ENCODE data around the gene KCTD7. TPM values are rescaled to one million over a fixed set of nuclear protein-coding genes. Genes with fewer than 3 reads are reported as not detected.
"Not testable (repeated sequence)": the region's sequence is repeated elsewhere in the genome, so short reads cannot be mapped to it uniquely, and the experiment has no call there.

The KCTD7 gene
- total and polyA plus RNA-seq, 2 of the 4 experiments (the other 2 are of a cell fraction), result 6.1 to 12.8 TPM

DNA sequence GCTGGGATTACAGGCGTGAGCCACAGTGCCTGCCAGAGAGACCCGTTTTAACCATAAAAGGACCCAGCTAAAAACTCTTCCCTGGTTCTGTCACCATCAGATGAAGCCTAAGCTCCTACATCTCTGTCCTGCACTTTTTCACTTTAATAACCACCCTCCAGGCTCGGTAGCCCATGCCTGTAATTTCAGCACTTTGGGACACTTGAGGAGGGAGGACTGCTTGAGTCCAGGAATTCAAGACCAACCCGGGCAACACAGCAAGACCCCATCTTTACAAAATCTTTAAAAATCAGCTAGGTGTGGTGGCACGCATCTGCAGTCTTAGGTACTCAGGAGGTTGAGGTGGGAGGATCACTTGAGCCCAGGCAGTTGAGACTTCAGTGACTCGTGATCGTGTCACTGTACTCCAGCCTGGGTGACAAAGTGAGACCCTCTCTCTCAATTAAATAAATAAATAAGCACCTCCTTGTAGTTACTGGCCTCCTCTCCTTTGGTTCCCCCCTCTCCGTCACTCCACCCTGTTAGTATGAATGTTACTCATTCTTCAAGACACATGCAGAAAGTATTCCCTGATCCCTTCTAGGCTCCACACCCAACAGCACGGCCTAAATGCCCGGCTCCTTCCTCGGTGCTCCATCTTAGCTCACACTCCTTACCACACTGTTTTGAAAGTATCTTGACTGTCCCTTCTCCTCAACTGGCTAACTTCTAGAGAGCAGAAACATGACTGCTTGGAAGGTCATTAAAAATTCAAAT, 38.2 kb upstream of the KCTD7 start:
- Histone ChIP-seq H3K9me1 (ENCODE audit: insufficient read depth, low read length) (peaks cover 23% of the 10 kb centered on the region), H4K91ac (ENCODE audit: insufficient read depth, low read depth, low read length) (0 out of 2 replicates have a peak overlapping the region, but pooled peaks have one; percentile 13), H2BK120ac (ENCODE audit: low read depth, low read length) (0 out of 2 replicates have a peak overlapping the region, but pooled peaks have one; percentile 5), H3K9ac (ENCODE audit: low read depth, low read length) (peak overlapping the region; percentile 89), H4K8ac (ENCODE audit: low read depth in 2 of 2, low read length in 2 of 2) (peak overlapping the region in 1 of 2 experiments; percentile 24; a peak in 1 of 4 replicates), H2BK5ac (ENCODE audit: low read depth, low read length, poor library complexity, severe bottlenecking) (peak overlapping the region; percentile 89), H3K4me3 (ENCODE audit: insufficient read depth, low read depth, low read length) (peak overlapping the region; percentile 27), H3K4me2 (ENCODE audit: low read depth, low read length) (peak overlapping the region; percentile 80), H3K14ac (replicated peaks; ENCODE audit: low read depth, low read length) (peak overlapping the region; percentile 39), H2AK5ac (ENCODE audit: low read depth, low read length) (peak overlapping the region; percentile 62), H3K79me1 (ENCODE audit: low read depth in 1 of 2, low read length in 2 of 2) (peaks cover 0 to 40% of the 10 kb centered on the region in 2 experiments; a peak in 3 of 4 replicates), H3K4ac (ENCODE audit: low read depth, low read length) (peak overlapping the region; percentile 41), H3K27ac (ENCODE audit: insufficient read depth, low read length) (peak overlapping the region; percentile 58), H2AK9ac (replicated peaks; ENCODE audit: low read depth, low read length, poor library complexity) (peak overlapping the region; percentile 81), H4K20me1 (ENCODE audit: insufficient read depth, low read length) (peaks cover 55% of the 10 kb centered on the region), H3K23ac (ENCODE audit: low read depth, low read length) (peak overlapping the region; percentile 23; the same call in 1 of the 2 replicates)
- ATAC-seq (ENCODE audit: low read depth) (peak; percentile 42), DNase-seq (peak; percentile 74)
- dilution Hi-C loops (cut with HindIII; ENCODE audit: low sequenced_read_pairs, unreplicated experiment); H3K36me3 ChIP-seq (ENCODE audit: control insufficient read depth, insufficient read depth, low read length); H3K56ac ChIP-seq (ENCODE audit: extremely low read depth, insufficient read depth, low read length); H2AFZ ChIP-seq (replicated peaks; ENCODE audit: low read length, poor library complexity); BruUV-seq (replicated peaks); in situ Hi-C loops (cut with MboI; ENCODE audit: low sequenced_read_pairs); H2BK15ac ChIP-seq (ENCODE audit: low read depth, low read length); H3K18ac ChIP-seq (ENCODE audit: low read depth, low read length); H4K5ac ChIP-seq (ENCODE audit: low read depth, low read length); H2BK20ac ChIP-seq (ENCODE audit: low read depth, low read length); intact Hi-C loops (cut with micrococcal nuclease); H3K27me3 ChIP-seq (ENCODE audit: control insufficient read depth, insufficient read depth, low read length); H3K9me3 ChIP-seq (ENCODE audit: control insufficient read depth, insufficient read depth, low read length); H3K4me1 ChIP-seq (ENCODE audit: control insufficient read depth, insufficient read depth, low read length): not testable (repeated sequence)
- POLR2A ChIA-PET (ENCODE audit: unreplicated experiment), result interaction anchor here (0.6 kb wide), 1 partner anchor 62 kb away, joined by 3 read pairs; no protein-coding TSS in a partner anchor
- CTCF ChIA-PET, result interaction anchor here (0.6 kb wide), 2 partner anchors 25 to 70 kb away, joined by 3 to 4 read pairs; no protein-coding TSS in a partner anchor
- TF ChIP-seq POLR2A (IDR thresholded peaks at IDR 0.05; ENCODE audit: low read depth, low read length) (peak; percentile 62; the same call in 1 of the 2 replicates), RAD21 (IDR thresholded peaks at IDR 0.05; ENCODE audit: low read length) (0 out of 2 replicates have a peak, but pooled peaks have one; percentile 6)
- 67% methylated on average over 3 of the region's 11 CpGs; no CpG with 5 or more reads in 1 of the 2 experiments for WGBS, 2 experiments (ENCODE audit: extremely low coverage in 2 of 2, insufficient read length in 1 of 2)

Data from IMR-90 (cell line).